Body of pancreas (tissue), 4 donors: ENCODE measurements around the gene CGRRF1.

Experiments
- CTCF ChIP-seq, 7 experiments: fragments of 450-650 bp in 4 of 7; fragments of 200-600 bp in 3 of 7; sonication (generic) in 3 of 7; IDR thresholded peaks; one replicate each; pipeline ENCODE4 v1.5.1; 2016 to 2019; ENCODE audit warnings: antibody characterized with exemption in 7 of 7
- POLR2A ChIP-seq, 3 donors: fragments of 450-650 bp; IDR thresholded peaks; one replicate each; pipeline ENCODE4 v1.6.1; 2016; ENCODE audit warnings: antibody characterized with exemption in 3 of 3, mild to moderate bottlenecking in 2 of 3

GRCh38 chr14:54512393-54512792, 2.7 kb downstream of the CGRRF1 start:
- TF ChIP-seq POLR2A (IDR thresholded peaks at IDR 0.05) (no peak), CTCF (IDR thresholded peaks at IDR 0.05) (no peak)
